Tibial nerve (tissue), 4 donors: ENCODE data around the gene BCS1L. TPM values are rescaled to one million over a fixed set of nuclear protein-coding genes. Genes with fewer than 3 reads are reported as not detected.
"Not testable (repeated sequence)": the region's sequence is repeated elsewhere in the genome, so short reads cannot be mapped to it uniquely, and the experiment has no call there.

Experiments
- DNase-seq, 2 donors: peaks; one replicate each; pipeline ENCODE4 v3.0.0-alpha.2; 2019; ENCODE audit warnings: low spot score in 2 of 2
- H3K27ac ChIP-seq, 4 donors: fragments of 200-600 bp; sonication (generic) in 3 of 4; one replicate each; pipeline ENCODE4 v1.5.1; 2017 to 2019; ENCODE audit warnings: mild to moderate bottlenecking in 1 of 4
- H3K27me3 ChIP-seq, 2 donors: fragments of 200-600 bp; sonication (generic) in 1 of 2; one replicate each; pipeline versions ENCODE4 v1.5.1 to v1.6.0; 2017 to 2019
- H3K36me3 ChIP-seq, 3 donors: fragments of 200-600 bp; sonication (generic); one replicate each; pipeline ENCODE4 v1.5.1; 2018 to 2019
- H3K4me1 ChIP-seq, 4 donors: fragments of 200-600 bp; sonication (generic) in 3 of 4; one replicate each; pipeline ENCODE4 v1.5.1; 2017 to 2019
- H3K4me3 ChIP-seq, 4 donors: fragments of 200-600 bp; sonication (generic) in 3 of 4; one replicate each; pipeline ENCODE4 v1.5.1; 2017 to 2019; ENCODE audit warnings: mild to moderate bottlenecking in 1 of 4, moderate library complexity in 1 of 4
- H3K9me3 ChIP-seq, 4 donors: fragments of 200-600 bp; sonication (generic) in 3 of 4; one replicate each; pipeline ENCODE4 v1.5.1; 2017 to 2019
- EP300 ChIP-seq, 2 donors: sonication (generic); formaldehyde crosslinking; IDR thresholded peaks; one replicate each; pipeline ENCODE4 v1.6.1; 2017; ENCODE audit warnings: antibody characterized with exemption in 2 of 2, mild to moderate bottlenecking in 1 of 2
- POLR2A ChIP-seq, 2 donors: fragments of 450-650 bp; IDR thresholded peaks; one replicate each; pipeline ENCODE4 v1.6.1; 2017; ENCODE audit warnings: antibody characterized with exemption in 2 of 2, mild to moderate bottlenecking in 2 of 2, moderate library complexity in 2 of 2
- WGBS, 2 donors: methylation state at CpG; one replicate each; pipeline ENCODE4 v1.1.5; 2018; 5-methylcytosine and 5-hydroxymethylcytosine counted together
- total RNA-seq, 4 donors: library from RNA; depleted of rRNA; stranded (reverse); fragments of >200 nt; gene quantifications; one replicate each; pipeline ENCODE4 v1.1.0, GENCODE V29; 2016
- TF ChIP-seq, protein P1 (sequence below), 5 experiments: fragments of 200-600 bp in 3 of 5; fragments of 450-650 bp in 2 of 5; sonication (generic) in 3 of 5; IDR thresholded peaks; one replicate each; pipeline ENCODE4 v1.5.1; 2016 to 2019; ENCODE audit warnings: antibody characterized with exemption in 5 of 5, mild to moderate bottlenecking in 3 of 5, moderate library complexity in 2 of 5

BCS1L gene
- total RNA-seq, 4 donors from 2014 or later: 28.2 to 45.2 (median 38.0) TPM

DNA sequence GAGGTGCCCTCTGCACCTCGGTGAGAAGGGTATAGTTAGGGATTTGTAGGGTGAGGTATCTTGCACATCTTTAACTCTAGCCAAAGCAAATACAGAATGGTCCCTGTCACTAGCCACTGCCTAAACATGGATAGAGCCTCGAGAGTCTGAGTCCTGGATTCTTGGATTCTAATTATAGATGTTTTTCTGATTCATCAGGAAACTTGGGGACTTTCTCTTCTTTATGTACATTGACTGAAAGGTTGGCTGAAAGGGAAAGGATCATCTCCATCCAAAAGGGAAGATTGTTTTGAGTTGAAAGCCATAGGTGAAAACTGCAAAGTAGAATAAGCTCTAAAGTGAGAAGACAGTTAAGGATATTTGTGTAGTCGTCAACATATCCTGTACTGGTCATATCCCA, 20.6 kb downstream of the BCS1L start:
- H3K4me1 ChIP-seq: no peaks in the 10 kb centered on the region
- 80 to 91% methylated on average over 3 of the region's 3 CpGs for WGBS, 2 donors
- peaks cover 0 to 87% (median 4%) of the 10 kb centered on the region in 3 donors for H3K36me3 ChIP-seq

DNA sequence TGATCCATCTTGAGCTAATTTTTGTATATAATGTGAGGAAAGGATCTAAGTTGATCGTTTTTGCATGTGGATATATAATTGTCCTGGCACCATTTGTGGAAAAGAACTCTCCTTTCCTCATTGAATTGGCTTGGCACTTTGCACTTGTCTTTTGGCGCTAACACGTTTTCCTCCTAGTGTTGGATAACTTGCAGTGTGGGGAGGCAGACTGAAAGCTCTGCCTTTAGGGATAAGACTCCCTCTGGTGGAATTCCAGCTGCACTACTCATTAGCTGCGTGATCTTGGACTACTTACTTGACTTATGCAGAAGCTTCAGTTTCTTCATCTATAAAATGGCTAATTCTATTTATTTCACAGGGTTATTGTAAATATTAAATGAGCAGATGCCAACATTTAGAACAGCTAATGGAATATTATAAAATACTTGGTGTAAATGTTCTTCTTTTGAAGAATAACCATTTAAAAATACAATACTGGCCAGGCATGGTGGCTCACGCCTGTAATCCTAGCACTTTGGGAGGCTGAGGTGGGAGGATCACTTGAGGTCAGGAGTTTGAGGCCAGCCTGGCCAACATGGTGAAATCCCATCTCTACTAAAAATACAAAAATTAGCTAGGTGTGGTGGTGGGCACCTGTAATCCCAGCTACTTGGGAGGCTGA, 28.0 kb downstream of the BCS1L start:
- not testable (repeated sequence) for H3K4me1 ChIP-seq, H3K9me3 ChIP-seq, H3K27ac ChIP-seq, H3K27me3 ChIP-seq, H3K4me3 ChIP-seq
- TF ChIP-seq EP300 (IDR thresholded peaks at IDR 0.05): peak in 1 of 2 donors; percentile 17
- TF ChIP-seq, protein P1, sequence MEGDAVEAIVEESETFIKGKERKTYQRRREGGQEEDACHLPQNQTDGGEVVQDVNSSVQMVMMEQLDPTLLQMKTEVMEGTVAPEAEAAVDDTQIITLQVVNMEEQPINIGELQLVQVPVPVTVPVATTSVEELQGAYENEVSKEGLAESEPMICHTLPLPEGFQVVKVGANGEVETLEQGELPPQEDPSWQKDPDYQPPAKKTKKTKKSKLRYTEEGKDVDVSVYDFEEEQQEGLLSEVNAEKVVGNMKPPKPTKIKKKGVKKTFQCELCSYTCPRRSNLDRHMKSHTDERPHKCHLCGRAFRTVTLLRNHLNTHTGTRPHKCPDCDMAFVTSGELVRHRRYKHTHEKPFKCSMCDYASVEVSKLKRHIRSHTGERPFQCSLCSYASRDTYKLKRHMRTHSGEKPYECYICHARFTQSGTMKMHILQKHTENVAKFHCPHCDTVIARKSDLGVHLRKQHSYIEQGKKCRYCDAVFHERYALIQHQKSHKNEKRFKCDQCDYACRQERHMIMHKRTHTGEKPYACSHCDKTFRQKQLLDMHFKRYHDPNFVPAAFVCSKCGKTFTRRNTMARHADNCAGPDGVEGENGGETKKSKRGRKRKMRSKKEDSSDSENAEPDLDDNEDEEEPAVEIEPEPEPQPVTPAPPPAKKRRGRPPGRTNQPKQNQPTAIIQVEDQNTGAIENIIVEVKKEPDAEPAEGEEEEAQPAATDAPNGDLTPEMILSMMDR (IDR thresholded peaks at IDR 0.05): peak; percentile 62 to 81 (median 74)
- WGBS, 2 donors: 22 to 23% methylated on average over 5 of the region's 5 CpGs
- peak in 1 of 2 donors; percentile 64 for DNase-seq
- peaks cover 0 to 71% (median 6%) of the 10 kb centered on the region in 3 donors for H3K36me3 ChIP-seq

More for the DNA sequence above, 20.6 kb downstream of the BCS1L start:
- DNase-seq: no peak
- H3K27me3 ChIP-seq: no peaks in the 10 kb centered on the region
- no peak overlapping the region for H3K4me3 ChIP-seq
- H3K9me3 ChIP-seq: no peaks in the 10 kb centered on the region
- TF ChIP-seq EP300 (IDR thresholded peaks at IDR 0.05): no peak
- TF ChIP-seq, protein P1 (IDR thresholded peaks at IDR 0.05): no peak
- TF ChIP-seq POLR2A (IDR thresholded peaks at IDR 0.05): no peak
- no peak overlapping the region for H3K27ac ChIP-seq

DNA sequence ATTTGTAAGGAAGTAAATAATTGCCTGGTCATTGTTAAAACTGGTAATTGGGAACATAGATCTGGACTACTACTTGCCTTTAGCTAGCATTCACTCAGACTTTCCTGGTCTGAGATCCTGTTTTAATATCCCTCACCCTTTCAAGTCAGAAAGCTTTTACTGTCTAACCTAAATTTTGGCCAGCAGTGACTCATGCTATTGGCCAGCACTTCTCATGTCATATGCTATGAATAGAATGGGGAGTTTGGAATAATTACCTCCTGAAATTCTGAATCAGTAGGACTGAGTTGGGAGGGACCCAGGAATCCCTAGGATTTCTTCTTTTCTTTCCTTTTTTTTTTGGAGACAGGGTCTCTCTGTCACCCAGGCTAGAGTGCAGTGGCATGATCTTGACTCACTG, 31.8 kb downstream of the BCS1L start:
- no peak overlapping the region for H3K27ac ChIP-seq
- DNase-seq: no peak
- peaks cover 0 to 79% (median 24%) of the 10 kb centered on the region in 3 donors for H3K36me3 ChIP-seq

DNA sequence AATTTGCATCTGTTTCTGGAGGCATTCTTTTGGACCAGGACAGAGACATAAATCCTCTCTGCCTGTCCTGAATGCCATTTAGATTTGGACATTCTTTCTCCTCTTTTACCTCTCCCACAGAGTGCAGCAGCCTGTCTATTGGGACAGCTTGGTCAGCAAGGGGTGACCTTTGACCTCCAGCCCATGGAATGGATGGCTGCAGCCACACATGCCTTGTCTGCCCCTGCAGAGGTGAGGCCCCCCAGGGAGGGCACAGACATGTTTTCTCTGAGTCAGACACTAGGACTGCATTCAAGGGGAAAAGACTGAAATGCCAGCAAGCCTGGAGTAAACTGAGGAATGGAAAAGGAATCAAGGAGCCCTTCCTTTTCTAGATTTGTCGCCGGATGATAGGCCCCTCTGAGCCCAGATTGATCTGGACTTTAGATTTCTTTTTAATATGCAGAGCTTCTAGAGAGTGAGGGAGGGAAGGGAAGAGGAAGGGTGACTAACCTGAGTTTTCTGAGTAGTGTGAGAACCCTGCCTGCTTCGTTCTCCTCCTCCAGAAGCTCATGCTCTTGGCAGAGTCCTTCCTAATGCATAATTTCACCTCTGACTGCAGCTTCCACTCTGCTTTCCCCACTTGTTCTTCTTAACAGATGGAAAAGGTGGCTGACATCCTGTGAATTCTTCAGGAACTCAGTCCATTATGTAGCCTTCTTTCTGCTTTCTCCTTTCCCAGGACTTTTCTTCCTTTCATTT, 35.1 kb downstream of the BCS1L start:
- H3K36me3 ChIP-seq: peaks cover 0 to 97% (median 24%) of the 10 kb centered on the region in 3 donors
- H3K4me1 ChIP-seq: no peaks in the 10 kb centered on the region
- no peak for DNase-seq
- no peaks in the 10 kb centered on the region for H3K27me3 ChIP-seq
- TF ChIP-seq POLR2A (IDR thresholded peaks at IDR 0.05) (no peak), EP300 (IDR thresholded peaks at IDR 0.05) (no peak)
- TF ChIP-seq, protein P1 (IDR thresholded peaks at IDR 0.05): no peak
- H3K27ac ChIP-seq: no peak overlapping the region
- WGBS, 2 donors: 88 to 90% methylated on average over 3 of the region's 3 CpGs
- H3K4me3 ChIP-seq: no peak overlapping the region
- H3K9me3 ChIP-seq: no peaks in the 10 kb centered on the region

More for the DNA sequence above, 31.8 kb downstream of the BCS1L start:
- TF ChIP-seq EP300 (IDR thresholded peaks at IDR 0.05) (no peak), POLR2A (IDR thresholded peaks at IDR 0.05) (no peak)
- TF ChIP-seq, protein P1 (IDR thresholded peaks at IDR 0.05): no peak
- no peaks in the 10 kb centered on the region for H3K9me3 ChIP-seq
- no peak overlapping the region for H3K4me3 ChIP-seq
- H3K27me3 ChIP-seq: no peaks in the 10 kb centered on the region
- peaks cover 0 to 5% (median 0%) of the 10 kb centered on the region in 4 donors for H3K4me1 ChIP-seq

DNA sequence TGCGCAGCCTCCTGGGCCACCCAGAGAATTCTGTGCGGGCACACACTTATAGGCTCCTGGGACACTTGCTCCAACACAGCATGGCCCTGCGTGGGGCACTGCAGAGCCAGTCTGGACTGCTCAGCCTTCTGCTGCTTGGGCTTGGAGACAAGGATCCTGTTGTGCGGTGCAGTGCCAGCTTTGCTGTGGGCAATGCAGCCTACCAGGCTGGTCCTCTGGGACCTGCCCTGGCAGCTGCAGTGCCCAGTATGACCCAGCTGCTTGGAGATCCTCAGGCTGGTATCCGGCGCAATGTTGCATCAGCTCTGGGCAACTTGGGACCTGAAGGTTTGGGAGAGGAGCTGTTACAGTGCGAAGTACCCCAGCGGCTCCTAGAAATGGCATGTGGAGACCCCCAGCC, 39.4 kb downstream of the BCS1L start:
- DNase-seq: no peak
- Histone ChIP-seq H3K27ac (no peak overlapping the region), H3K36me3 (peaks cover 0 to 84% (median 6%) of the 10 kb centered on the region in 3 donors), H3K9me3 (no peaks in the 10 kb centered on the region), H3K4me3 (no peak overlapping the region), H3K27me3 (no peaks in the 10 kb centered on the region), H3K4me1 (no peaks in the 10 kb centered on the region)
- 91 to 94% methylated on average over 7 to 8 of the region's 8 CpGs for WGBS, 2 donors
- no peak for TF ChIP-seq EP300 (IDR thresholded peaks at IDR 0.05)
